Kidney epithelial cell (primary cell): ENCODE measurements around the gene ITGBL1. TPM values are rescaled to one million over a fixed set of nuclear protein-coding genes. Genes with fewer than 3 reads are reported as not detected.

Experiments used
- DNase-seq: peaks from one replicate; pipeline ENCODE4 v3.0.0-alpha.2; 2010; ENCODE audit warnings: low read depth
- H3K27me3 ChIP-seq: 2 replicates; pipeline ENCODE4 v1.6.0; 2011; ENCODE audit warnings: low read length; ENCODE audit not compliant: control insufficient read depth, insufficient read depth
- H3K36me3 ChIP-seq: 2 replicates; pipeline ENCODE4 v1.5.1; 2011; ENCODE audit warnings: low read length; ENCODE audit not compliant: control insufficient read depth, insufficient read depth
- H3K4me3 ChIP-seq: 2 replicates; pipeline ENCODE4 v1.5.1; 2011; ENCODE audit warnings: low read depth, mild to moderate bottlenecking, control low read depth, low read length
- total RNA-seq: library from RNA; depleted of rRNA; stranded (reverse); fragments of >200 nt; gene quantifications from 2 replicates; pipeline ENCODE4 v1.2.3, GENCODE V29; 2015
- TF ChIP-seq, protein P1 (sequence below): IDR thresholded peaks from 2 replicates; pipeline ENCODE4 v1.5.1; 2011; ENCODE audit warnings: mild to moderate bottlenecking, moderate library complexity, low read length, control low read depth, inconsistent platforms; ENCODE audit not compliant: insufficient read depth, poor library complexity, severe bottlenecking

ITGBL1 gene
- total RNA-seq, 1 donor from 2014 or later = 0.21 TPM

DNA sequence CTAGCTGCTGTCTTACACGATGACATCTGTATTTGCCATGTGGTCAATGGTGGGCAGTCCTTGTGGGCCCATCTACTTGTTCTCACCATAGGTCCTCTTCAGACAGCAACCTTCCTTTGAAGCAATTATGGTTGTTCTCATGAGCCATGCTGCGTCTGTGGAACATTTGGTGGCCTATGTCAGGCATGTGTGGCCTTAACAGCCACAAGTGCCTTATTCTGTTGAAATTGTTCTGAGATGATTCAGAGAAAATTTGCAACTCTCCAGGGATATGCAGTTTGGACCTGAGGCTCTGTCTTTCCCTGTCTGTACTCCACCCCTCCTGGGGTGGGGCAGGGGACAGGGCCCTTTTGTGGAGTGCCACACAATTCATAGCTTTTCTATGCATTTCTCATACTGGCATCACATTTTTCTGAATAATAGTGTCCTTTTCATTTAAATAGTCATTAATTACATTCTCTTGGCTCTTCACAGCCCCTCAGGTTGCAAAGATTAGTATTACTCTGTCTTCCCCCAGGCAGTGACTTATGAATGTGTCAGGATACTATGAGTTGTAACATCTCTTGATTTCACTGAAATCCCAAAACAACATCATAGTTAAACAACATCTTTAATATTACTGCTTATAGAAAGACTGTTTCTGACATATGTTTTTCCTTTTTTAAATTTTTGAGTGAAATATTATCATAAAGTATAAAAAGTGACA is 102.1 kb downstream of the ITGBL1 start:
- TF ChIP-seq, protein P1, sequence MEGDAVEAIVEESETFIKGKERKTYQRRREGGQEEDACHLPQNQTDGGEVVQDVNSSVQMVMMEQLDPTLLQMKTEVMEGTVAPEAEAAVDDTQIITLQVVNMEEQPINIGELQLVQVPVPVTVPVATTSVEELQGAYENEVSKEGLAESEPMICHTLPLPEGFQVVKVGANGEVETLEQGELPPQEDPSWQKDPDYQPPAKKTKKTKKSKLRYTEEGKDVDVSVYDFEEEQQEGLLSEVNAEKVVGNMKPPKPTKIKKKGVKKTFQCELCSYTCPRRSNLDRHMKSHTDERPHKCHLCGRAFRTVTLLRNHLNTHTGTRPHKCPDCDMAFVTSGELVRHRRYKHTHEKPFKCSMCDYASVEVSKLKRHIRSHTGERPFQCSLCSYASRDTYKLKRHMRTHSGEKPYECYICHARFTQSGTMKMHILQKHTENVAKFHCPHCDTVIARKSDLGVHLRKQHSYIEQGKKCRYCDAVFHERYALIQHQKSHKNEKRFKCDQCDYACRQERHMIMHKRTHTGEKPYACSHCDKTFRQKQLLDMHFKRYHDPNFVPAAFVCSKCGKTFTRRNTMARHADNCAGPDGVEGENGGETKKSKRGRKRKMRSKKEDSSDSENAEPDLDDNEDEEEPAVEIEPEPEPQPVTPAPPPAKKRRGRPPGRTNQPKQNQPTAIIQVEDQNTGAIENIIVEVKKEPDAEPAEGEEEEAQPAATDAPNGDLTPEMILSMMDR = no peak
- DNase-seq = no peak
- Histone ChIP-seq H3K36me3 (no peaks in the 10 kb centered on the region), H3K27me3 (no peaks in the 10 kb centered on the region), H3K4me3 (no peak overlapping the region)

DNA sequence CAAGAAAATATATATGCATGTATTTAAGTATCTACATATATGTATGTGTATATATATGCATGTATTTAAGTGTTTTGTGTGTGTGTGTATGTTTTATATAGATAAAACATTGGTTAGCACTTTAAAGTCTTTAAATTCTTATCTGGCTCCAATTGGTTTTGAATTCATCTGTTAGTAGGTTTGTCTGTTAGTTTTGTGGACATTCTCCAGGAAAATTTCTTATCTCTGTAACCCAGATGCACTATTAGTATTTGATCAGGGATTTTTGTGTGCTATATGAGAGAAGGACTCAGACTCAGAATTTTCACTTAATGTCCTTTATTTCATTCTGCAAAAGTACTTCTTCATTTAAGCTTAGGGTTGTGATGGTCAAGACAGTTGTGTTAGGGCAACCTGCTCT is 103.1 kb downstream of the ITGBL1 start:
- no peaks in the 10 kb centered on the region for H3K27me3 ChIP-seq
- TF ChIP-seq, protein P1 = no peak
- H3K4me3 ChIP-seq = no peak overlapping the region
- no peaks in the 10 kb centered on the region for H3K36me3 ChIP-seq
- no peak for DNase-seq

DNA sequence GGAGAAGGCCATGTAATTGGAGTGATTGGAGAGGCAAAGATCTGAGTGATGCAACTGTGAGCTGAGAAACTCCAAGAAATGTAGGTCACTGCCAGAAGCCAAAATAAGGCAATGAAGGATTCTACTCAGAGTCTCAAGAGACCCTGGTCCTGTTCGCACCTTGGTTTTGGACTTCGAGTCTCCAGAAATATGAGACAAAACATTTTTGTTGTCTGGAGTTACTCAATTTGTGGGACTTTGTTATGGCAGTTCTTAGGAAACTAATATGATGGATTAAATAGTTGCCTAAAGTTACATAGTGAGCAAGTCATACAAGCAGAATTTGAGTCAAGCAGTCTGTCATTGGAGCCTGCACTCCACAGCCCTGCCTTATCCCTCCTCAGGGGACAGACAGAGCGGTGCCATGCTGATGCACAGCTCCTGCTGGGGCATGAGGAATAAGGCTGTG is 104.2 kb downstream of the ITGBL1 start:
- Histone ChIP-seq H3K27me3 (no peaks in the 10 kb centered on the region), H3K4me3 (no peak overlapping the region), H3K36me3 (no peaks in the 10 kb centered on the region)
- TF ChIP-seq, protein P1 = no peak
- DNase-seq = no peak

DNA sequence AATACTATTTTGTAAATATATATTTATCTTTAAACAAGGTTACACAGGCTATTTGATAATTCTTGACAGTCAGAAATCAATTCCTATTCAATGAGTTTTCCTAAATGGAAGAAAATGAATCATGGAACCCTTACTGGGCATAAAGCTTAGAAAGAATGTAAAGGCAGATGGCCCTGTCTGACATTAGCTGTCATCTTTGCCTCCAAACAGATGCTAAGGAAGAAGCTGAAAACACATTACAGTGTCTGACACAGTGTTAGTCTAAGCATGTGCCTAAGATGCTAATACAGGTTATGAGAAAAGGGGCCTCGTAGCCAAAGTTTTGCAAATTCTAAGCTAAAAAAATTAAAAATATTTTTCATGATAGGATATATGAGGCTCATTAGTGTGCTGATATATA is 112.8 kb downstream of the ITGBL1 start:
- H3K4me3 ChIP-seq = no peak overlapping the region
- TF ChIP-seq, protein P1 = no peak
- DNase-seq = no peak
- H3K36me3 ChIP-seq = no peaks in the 10 kb centered on the region
- H3K27me3 ChIP-seq = no peaks in the 10 kb centered on the region

DNA sequence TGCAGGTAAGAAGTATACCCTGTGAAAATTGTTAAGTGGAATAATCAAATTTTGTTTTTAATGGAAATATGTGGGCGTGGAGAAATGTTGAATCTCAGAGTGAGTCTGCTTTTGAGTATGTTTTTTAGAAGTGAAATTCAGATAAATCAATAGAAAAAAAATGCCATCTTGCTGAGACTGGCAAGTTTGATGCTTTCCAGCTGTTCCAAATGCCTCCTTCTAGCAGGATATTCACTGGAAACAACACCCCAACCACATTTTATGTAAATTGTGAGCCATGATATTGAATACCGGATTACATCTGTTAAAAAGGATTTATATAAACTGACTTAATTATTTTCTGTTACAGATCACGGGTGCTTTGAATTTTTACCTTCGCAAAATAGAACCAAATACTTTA is 115.4 kb downstream of the ITGBL1 start:
- Histone ChIP-seq H3K36me3 (no peaks in the 10 kb centered on the region), H3K27me3 (no peaks in the 10 kb centered on the region), H3K4me3 (no peak overlapping the region)
- DNase-seq = no peak
- TF ChIP-seq, protein P1 = no peak

DNA sequence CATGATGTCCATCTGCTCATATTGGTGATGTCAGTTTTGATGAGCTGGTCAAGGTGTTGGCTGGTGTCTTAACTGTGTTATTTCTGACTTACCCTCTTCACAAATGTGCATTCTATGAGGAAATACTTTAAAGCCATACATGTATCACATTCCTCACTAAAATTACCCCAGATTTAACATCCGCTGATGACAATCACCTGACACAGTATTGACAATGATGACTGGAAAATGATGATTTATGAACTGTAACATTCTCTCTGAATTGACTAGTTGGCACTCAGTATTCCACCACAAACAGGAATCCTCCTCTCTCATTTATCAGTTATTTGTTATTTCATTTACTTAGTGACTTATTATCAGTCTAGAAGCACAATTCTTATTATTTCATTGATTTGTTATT is 117.3 kb downstream of the ITGBL1 start:
- TF ChIP-seq, protein P1 = no peak
- no peak overlapping the region for H3K4me3 ChIP-seq

More for the DNA sequence above, 117.3 kb downstream of the ITGBL1 start:
- DNase-seq = no peak
- no peaks in the 10 kb centered on the region for H3K36me3 ChIP-seq
- H3K27me3 ChIP-seq = no peaks in the 10 kb centered on the region
